Skeletal muscle satellite cell (primary cell): ENCODE results near the gene TMEFF2.

Source experiments
- H3K27me3 ChIP-seq: 2 replicates; pipeline ENCODE4 v1.7.0; 2013; ENCODE audit warnings: low read length; ENCODE audit not compliant: control insufficient read depth, insufficient read depth
- H3K36me3 ChIP-seq: 2 replicates; pipeline ENCODE4 v1.7.0; 2013; ENCODE audit warnings: mild to moderate bottlenecking, control low read depth, low read length; ENCODE audit not compliant: insufficient read depth
- H3K4me1 ChIP-seq: 2 replicates; pipeline ENCODE4 v1.7.0; 2013; ENCODE audit warnings: low read length; ENCODE audit not compliant: control insufficient read depth, insufficient read depth
- H3K4me2 ChIP-seq: 2 replicates; pipeline ENCODE4 v1.7.0; 2013; ENCODE audit warnings: mild to moderate bottlenecking, low read length
- H3K4me3 ChIP-seq: 2 replicates; pipeline ENCODE4 v1.7.0; 2013; ENCODE audit warnings: low read length
- H3K9ac ChIP-seq: 2 replicates; pipeline ENCODE4 v1.7.0; 2013; ENCODE audit warnings: mild to moderate bottlenecking, low read depth, low read length, moderate library complexity
- H3K9me3 ChIP-seq: replicated peaks from 2 replicates; pipeline ENCODE4 v1.7.0; 2013; ENCODE audit warnings: mild to moderate bottlenecking, control low read depth, low read length

TMEFF2 gene

DNA sequence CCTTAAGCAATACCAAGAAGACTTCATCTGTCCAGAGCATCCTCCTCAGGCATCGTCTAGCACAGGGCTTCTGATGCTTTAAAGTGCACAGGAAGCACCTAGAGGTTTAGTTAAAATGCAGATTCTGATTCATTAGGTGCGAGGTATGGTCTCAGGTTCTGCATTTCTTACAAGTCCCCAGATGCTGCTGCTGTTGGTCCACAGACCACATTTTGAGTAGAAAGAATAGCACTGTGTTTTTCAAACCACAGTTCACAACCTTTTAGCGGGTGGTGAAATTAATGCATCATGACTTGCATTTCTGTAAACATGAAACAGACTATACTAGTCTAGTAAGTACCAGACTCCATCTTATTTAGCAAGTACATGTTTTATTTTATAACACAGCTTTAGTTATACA, 134.6 kb downstream of the TMEFF2 start:
- H3K4me1 ChIP-seq, result no peaks in the 10 kb centered on the region
- no peak overlapping the region for H3K9ac ChIP-seq
- H3K27me3 ChIP-seq, result no peaks in the 10 kb centered on the region
- H3K36me3 ChIP-seq, result no peaks in the 10 kb centered on the region
- H3K4me3 ChIP-seq, result no peak overlapping the region
- no peak overlapping the region for H3K4me2 ChIP-seq
- no peaks in the 10 kb centered on the region for H3K9me3 ChIP-seq

DNA sequence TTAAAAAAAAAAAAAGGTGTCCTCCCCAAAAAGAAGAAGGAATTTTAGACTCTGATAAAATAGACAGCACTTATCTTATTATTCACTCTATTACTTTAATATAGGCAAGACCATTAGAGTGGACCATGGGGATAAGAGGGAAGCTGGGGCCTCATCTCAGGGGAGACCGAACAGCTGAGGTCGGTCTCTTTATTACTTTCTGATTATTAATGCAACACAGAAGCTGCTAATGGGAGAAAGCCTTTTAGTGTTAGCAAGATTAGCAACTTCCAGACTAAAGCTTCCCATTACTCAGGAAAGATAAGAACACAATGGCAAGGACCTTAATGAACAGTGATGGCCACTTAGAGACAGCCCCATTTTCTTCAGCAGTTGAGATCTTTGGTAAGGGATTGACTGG, 135.5 kb downstream of the TMEFF2 start:
- H3K9me3 ChIP-seq, result no peaks in the 10 kb centered on the region
- H3K4me3 ChIP-seq, result no peak overlapping the region
- no peak overlapping the region for H3K9ac ChIP-seq
- H3K4me1 ChIP-seq, result no peaks in the 10 kb centered on the region
- no peak overlapping the region for H3K4me2 ChIP-seq
- no peaks in the 10 kb centered on the region for H3K27me3 ChIP-seq
- no peaks in the 10 kb centered on the region for H3K36me3 ChIP-seq

DNA sequence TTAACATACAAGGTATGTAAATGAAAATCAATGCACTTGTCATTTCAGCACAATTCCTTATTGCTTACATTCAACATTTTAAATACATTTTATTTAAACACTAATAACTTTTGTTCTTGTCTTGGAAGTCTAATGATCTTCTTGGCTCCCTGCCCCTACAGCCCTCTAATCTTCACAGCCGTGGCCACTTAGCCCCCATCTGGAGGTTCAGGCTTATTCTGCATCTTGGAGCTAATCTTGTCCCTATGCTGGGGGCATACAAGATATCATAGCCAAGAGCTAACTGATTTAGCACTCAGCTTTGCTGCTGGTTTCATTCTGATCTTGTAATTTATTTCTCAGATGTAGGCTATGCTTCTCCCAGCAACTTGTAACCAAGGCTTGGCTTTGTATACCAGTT, 140.8 kb downstream of the TMEFF2 start:
- Histone ChIP-seq H3K9me3 (no peaks in the 10 kb centered on the region), H3K36me3 (no peaks in the 10 kb centered on the region), H3K4me2 (no peak overlapping the region), H3K27me3 (no peaks in the 10 kb centered on the region), H3K9ac (no peak overlapping the region), H3K4me1 (no peaks in the 10 kb centered on the region), H3K4me3 (no peak overlapping the region)

- Histone ChIP-seq H3K27me3 (no peaks in the 10 kb centered on the region), H3K4me3 (no peak overlapping the region)
These were observed 143.2 kb downstream of the TMEFF2 start for GRCh38 chr2:192051533-192051932.

DNA sequence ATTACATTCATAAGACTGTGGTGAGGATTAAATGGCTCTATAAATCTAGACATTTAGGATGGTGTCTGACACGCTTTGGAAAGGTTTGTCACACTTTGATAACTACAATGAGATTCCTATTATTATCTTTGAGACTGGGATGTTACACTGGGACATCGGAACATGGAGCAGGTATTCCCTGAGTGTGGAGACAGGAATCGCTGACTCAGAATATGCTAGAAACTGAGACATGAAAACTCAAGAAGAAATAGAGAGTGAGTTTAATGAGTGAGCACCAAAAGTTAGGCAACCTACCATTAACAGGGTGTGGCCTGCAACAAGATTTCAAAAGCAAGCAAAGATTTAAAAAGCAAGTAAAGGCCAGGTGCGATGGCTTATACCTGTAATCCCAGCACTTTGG, 145.4 kb downstream of the TMEFF2 start:
- Histone ChIP-seq H3K4me1 (no peaks in the 10 kb centered on the region), H3K27me3 (no peaks in the 10 kb centered on the region), H3K36me3 (no peaks in the 10 kb centered on the region), H3K4me3 (no peak overlapping the region), H3K9ac (no peak overlapping the region), H3K4me2 (no peak overlapping the region), H3K9me3 (no peaks in the 10 kb centered on the region)

More at GRCh38 chr2:192051533-192051932, 143.2 kb downstream of the TMEFF2 start:
- Histone ChIP-seq H3K36me3 (no peaks in the 10 kb centered on the region), H3K4me2 (no peak overlapping the region), H3K9me3 (no peaks in the 10 kb centered on the region), H3K9ac (no peak overlapping the region), H3K4me1 (no peaks in the 10 kb centered on the region)

DNA sequence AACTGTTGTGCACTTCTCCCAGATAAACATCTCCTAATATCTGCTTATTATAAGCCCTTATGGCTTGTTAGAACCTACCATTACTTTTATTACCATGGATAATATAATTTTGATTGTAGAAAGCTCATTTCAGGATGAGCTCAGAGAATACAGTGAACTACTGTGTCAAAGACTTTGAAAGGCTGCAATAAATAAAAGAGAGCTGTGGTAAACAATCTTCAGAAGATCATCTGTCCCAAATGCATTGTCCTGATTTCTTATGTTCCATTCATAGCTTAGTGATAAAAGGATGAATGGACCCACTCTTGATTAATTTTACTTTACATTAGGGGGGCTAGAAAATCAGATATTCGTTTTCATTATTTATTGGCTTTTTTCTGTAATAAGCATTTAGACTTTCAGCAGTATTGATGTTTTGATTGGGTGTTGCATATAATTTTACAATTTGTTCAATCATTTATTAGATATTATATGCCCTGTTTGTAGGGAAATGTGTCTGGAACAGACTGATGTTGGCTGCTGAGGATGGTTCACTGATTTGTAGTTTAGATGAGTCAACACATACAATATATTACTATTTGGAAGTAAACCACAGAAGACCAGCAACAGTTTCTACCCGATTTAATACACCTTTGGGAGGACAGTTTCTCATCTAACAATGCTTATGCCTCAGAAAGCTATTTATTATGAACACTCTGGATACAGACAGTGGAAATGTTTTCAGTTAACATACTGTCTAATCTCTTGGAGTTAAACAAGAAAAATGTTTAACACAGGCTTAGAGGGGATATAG, 147.2 kb downstream of the TMEFF2 start:
- H3K27me3 ChIP-seq, result no peaks in the 10 kb centered on the region

DNA sequence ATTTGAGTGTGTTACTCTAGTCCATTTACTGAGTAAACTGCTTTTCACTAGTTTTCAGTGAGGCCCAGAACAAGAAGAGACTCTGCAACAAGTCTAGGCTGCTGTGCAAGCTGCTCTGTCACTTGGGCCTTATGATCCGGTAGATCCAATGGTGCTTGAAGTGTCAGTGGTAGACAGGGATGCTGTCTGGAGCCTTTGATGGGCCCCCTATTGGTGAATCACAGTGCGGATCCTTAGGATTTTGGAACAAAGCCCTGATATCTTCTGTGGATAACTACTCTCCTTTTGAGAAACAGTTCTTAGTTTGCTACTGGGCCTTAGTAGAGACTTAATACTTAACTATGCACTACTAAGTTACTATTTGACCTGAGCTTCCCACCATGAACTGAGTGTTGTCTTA, 150.2 kb downstream of the TMEFF2 start:
- Histone ChIP-seq H3K27me3 (no peaks in the 10 kb centered on the region), H3K9ac (no peak overlapping the region), H3K9me3 (no peaks in the 10 kb centered on the region), H3K36me3 (no peaks in the 10 kb centered on the region), H3K4me3 (no peak overlapping the region), H3K4me2 (no peak overlapping the region), H3K4me1 (no peaks in the 10 kb centered on the region)

More for the DNA sequence above, 147.2 kb downstream of the TMEFF2 start:
- Histone ChIP-seq H3K4me2 (no peak overlapping the region), H3K9me3 (no peaks in the 10 kb centered on the region), H3K36me3 (no peaks in the 10 kb centered on the region), H3K9ac (no peak overlapping the region), H3K4me3 (no peak overlapping the region), H3K4me1 (no peaks in the 10 kb centered on the region)

DNA sequence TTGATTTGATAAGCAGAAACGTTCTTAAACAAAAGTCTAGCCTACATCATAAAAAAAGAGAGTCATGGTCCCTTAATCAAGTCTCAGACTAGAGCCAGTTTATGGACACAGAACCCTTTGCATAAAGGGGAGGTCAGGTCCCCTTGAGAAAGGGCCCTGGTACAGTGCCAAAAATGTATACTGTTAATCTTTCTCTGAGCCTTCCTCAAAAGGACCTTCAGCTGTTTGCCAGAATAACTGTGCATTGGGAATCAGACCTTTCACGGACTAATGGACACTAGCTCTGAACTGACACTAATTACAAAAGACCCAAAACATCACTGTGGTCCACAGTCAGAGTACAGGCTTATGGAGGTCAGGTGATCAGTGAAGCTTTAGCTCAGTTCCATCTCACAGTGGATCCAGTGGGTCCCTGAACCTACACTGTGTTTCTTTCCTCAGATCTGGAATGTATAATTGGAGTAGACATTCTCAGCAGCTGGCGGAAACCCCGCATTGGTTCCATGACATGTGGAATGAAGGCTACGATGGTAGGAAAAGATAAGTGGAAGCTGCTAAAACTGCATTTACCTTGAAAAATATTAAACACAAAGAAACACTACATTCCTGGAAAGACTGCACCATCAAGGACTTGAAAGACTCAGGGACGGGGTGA, 151.4 kb downstream of the TMEFF2 start:
- H3K4me2 ChIP-seq, result no peak overlapping the region
- no peaks in the 10 kb centered on the region for H3K4me1 ChIP-seq

DNA sequence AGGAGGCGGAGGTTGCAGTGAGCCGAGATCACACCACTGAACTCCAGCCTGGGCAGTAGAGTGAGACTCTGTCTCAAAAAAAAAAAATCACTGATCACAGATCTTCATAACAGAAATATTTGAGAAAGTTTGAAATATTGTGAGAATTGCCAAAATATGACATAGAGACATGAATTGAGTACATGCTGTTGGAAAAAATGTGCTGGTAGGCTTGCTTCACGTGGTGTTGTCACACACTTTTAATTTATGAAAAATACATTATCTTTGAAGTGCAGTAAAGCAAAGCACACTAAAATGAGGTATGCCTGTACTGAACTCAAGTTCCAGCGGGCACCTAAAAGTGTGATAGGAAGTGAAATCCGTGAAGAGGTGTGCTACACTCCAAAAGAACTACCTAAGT, 152.6 kb downstream of the TMEFF2 start:
- H3K4me3 ChIP-seq, result no peak overlapping the region
- no peaks in the 10 kb centered on the region for H3K36me3 ChIP-seq
- H3K4me2 ChIP-seq, result no peak overlapping the region

More for the DNA sequence above, 151.4 kb downstream of the TMEFF2 start:
- no peaks in the 10 kb centered on the region for H3K9me3 ChIP-seq
- no peaks in the 10 kb centered on the region for H3K36me3 ChIP-seq
- H3K27me3 ChIP-seq, result no peaks in the 10 kb centered on the region
- no peak overlapping the region for H3K4me3 ChIP-seq
- H3K9ac ChIP-seq, result no peak overlapping the region

DNA sequence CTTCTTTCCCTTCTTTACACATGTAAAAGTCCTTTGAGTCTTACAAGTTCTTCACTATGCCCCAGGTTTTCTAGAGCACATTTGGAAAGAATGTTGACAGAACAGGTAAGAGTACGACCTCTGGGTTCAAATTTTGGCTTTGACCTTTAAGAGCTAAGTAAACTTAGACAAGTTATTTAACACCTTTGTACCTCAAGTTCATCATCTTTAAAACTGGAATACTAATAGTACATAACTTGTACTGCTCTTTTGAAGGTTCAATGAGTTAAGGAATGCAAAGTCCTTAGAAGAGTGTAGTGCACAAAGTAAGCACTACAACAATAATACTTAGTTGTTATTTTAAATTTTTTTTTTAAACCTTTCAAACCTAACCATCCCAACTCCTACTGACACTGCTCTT, 156.6 kb downstream of the TMEFF2 start:
- Histone ChIP-seq H3K9me3 (no peaks in the 10 kb centered on the region), H3K4me2 (no peak overlapping the region), H3K4me1 (peaks cover 11% of the 10 kb centered on the region), H3K9ac (no peak overlapping the region), H3K4me3 (no peak overlapping the region), H3K27me3 (no peaks in the 10 kb centered on the region), H3K36me3 (no peaks in the 10 kb centered on the region)

More for the DNA sequence above, 152.6 kb downstream of the TMEFF2 start:
- Histone ChIP-seq H3K9me3 (no peaks in the 10 kb centered on the region), H3K27me3 (no peaks in the 10 kb centered on the region), H3K9ac (no peak overlapping the region), H3K4me1 (no peaks in the 10 kb centered on the region)

DNA sequence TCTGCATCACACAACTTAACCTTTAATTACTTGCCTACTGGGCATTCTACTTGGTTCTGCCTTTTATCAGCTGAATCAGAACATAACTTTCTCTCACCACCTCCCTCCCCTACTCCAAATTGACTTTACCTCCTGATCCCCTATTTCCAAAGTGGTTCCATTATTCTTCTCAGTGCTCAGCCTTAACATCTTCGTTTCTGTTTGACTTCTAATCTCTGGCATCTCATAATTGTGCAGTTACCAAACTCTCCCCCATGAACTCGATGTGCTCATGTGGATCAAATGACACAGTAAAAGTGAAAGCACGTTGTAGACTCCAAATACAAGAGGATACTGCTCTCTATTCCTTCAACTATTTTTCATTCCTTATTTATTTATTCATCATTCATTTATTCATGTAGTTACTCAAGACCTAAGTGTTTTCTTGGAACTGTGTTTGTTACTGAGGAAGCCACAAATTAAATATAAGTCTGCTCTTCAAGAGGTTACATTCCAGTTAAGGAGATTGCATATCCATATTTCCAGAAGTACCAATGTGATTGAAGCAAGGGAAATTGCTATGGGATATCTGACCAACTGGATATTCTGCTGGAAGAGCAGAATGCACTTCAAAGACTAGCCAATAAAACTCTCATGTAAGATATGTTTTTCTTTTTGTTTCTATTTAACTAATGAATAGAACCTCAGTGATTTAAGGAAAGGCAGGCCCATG, 158.8 kb downstream of the TMEFF2 start:
- Histone ChIP-seq H3K4me3 (peak overlapping the region; percentile 34), H3K9ac (no peak overlapping the region), H3K4me1 (peaks cover 11% of the 10 kb centered on the region), H3K36me3 (no peaks in the 10 kb centered on the region), H3K9me3 (no peaks in the 10 kb centered on the region), H3K27me3 (no peaks in the 10 kb centered on the region), H3K4me2 (peak overlapping the region; percentile 69)
